NCI-H128 (cell line): ENCODE data around the gene ADGRG4.
"Not testable (repeated sequence)": the region's sequence is repeated elsewhere in the genome, so short reads cannot be mapped to it uniquely, and the experiment has no call there.

Experiments used
- DNase-seq: peaks from one replicate; lab custom pipeline; 2025; ENCODE audit not compliant: unreplicated experiment; lab: John Stamatoyannopoulos, UW

Gene ADGRG4

GRCh38 chrX:136386173-136386572 lies 85.4 kb downstream of the ADGRG4 start:
- no peak for DNase-seq

- no peak for DNase-seq
These were observed 86.1 kb downstream of the ADGRG4 start for GRCh38 chrX:136386826-136387225.

- no peak for DNase-seq
These were observed 87.3 kb downstream of the ADGRG4 start for GRCh38 chrX:136387951-136388502.

- DNase-seq = no peak
These were observed 90.2 kb downstream of the ADGRG4 start for GRCh38 chrX:136390921-136391320.

- DNase-seq = no peak
These were observed 94.5 kb downstream of the ADGRG4 start for GRCh38 chrX:136395271-136395670.

- DNase-seq = no peak
These were observed 96.2 kb downstream of the ADGRG4 start for GRCh38 chrX:136397001-136397400.

GRCh38 chrX:136405126-136405525 lies 104.4 kb downstream of the ADGRG4 start:
- DNase-seq = no peak

- no peak for DNase-seq
These were observed 117.0 kb downstream of the ADGRG4 start for GRCh38 chrX:136417806-136418205.

GRCh38 chrX:136421338-136421737 lies 120.6 kb downstream of the ADGRG4 start:
- no peak for DNase-seq

GRCh38 chrX:136423724-136424123 lies 123.0 kb downstream of the ADGRG4 start:
- no peak for DNase-seq

GRCh38 chrX:136425996-136426395 lies 125.2 kb downstream of the ADGRG4 start:
- no peak for DNase-seq

- DNase-seq = no peak
These were observed 130.9 kb downstream of the ADGRG4 start for GRCh38 chrX:136431625-136432024.

GRCh38 chrX:136437774-136438173 lies 137.0 kb downstream of the ADGRG4 start:
- no peak for DNase-seq

GRCh38 chrX:136438192-136438591 lies 137.4 kb downstream of the ADGRG4 start:
- no peak for DNase-seq

- DNase-seq = not testable (repeated sequence)
These were observed 144.9 kb downstream of the ADGRG4 start for GRCh38 chrX:136445674-136446073.

GRCh38 chrX:136446208-136446607 lies 145.4 kb downstream of the ADGRG4 start:
- DNase-seq = no peak

GRCh38 chrX:136447308-136447707 lies 146.5 kb downstream of the ADGRG4 start:
- no peak for DNase-seq

- no peak for DNase-seq
These were observed 147.2 kb downstream of the ADGRG4 start for GRCh38 chrX:136447968-136448367.

GRCh38 chrX:136450050-136450830 lies 149.5 kb downstream of the ADGRG4 start:
- no peak for DNase-seq

- no peak for DNase-seq
These were observed 151.9 kb downstream of the ADGRG4 start for GRCh38 chrX:136452614-136453013.

GRCh38 chrX:136453114-136453513 lies 152.4 kb downstream of the ADGRG4 start:
- DNase-seq = no peak

- no peak for DNase-seq
These were observed 153.0 kb downstream of the ADGRG4 start for GRCh38 chrX:136453771-136454170.

- no peak for DNase-seq
These were observed 155.4 kb downstream of the ADGRG4 start for GRCh38 chrX:136456133-136456532.
